ENCODE results near the gene VGLL4. TPM values are rescaled to one million over a fixed set of nuclear protein-coding genes. Genes with fewer than 3 reads are reported as not detected.

The VGLL4 gene
- total RNA-seq, 1 experiment from 2014 or later, result 41.2 TPM

DNA sequence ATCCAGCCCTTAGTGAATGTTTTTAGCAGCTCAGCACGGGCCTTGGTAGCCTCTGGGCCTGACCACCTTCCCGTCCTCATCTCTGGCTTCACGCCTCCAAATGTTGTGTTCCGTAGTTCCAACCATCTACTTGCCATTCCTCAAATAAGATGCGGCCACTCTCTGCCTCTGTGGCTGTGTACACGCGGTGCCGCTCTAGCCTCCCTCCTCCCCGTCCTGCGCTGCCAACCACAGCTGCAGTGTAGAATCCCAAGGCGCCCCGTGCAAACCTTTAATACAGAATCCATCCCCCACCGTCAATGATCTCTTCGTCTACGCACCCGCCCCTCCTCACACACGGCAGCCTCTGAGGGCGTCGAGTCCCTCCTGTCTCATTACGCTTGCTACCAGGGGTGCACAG is 77.2 kb downstream of the VGLL4 start:
- no peaks in the 10 kb centered on the region for H3K27me3 ChIP-seq (replicated peaks; ENCODE audit: insufficient read depth, low read depth, low read length, poor library complexity)
- no peaks in the 10 kb centered on the region for H3K9me3 ChIP-seq (ENCODE audit: low read depth, low read length, poor library complexity, severe bottlenecking)
- POLR2A ChIA-PET (ENCODE audit: low non-redundant PET), result no interaction called here
- CTCF ChIA-PET, result no interaction called here
- DNase-seq (ENCODE audit: low spot score), result no peak
- no peaks in the 10 kb centered on the region for H3K4me1 ChIP-seq (ENCODE audit: insufficient read depth, low read length, poor library complexity, severe bottlenecking)
- peaks cover 6% of the 10 kb centered on the region for H3K36me3 ChIP-seq (ENCODE audit: insufficient read depth, low read length, poor library complexity, severe bottlenecking)
- intact Hi-C loops (cut with micrococcal nuclease; ENCODE audit: unreplicated experiment), result no loop called here
- H3K4me3 ChIP-seq (ENCODE audit: low read depth, low read length, poor library complexity, severe bottlenecking), result no peak overlapping the region
- BruUV-seq (replicated peaks), result no TSS peak
- no peak overlapping the region for H3K27ac ChIP-seq (ENCODE audit: low read depth, low read length, poor library complexity, severe bottlenecking)
- no peak for TF ChIP-seq EZH2 (IDR thresholded peaks at IDR 0.05; ENCODE audit: borderline replicate concordance, low read depth, low read length, poor library complexity, severe bottlenecking)
- TF ChIP-seq, protein P1, sequence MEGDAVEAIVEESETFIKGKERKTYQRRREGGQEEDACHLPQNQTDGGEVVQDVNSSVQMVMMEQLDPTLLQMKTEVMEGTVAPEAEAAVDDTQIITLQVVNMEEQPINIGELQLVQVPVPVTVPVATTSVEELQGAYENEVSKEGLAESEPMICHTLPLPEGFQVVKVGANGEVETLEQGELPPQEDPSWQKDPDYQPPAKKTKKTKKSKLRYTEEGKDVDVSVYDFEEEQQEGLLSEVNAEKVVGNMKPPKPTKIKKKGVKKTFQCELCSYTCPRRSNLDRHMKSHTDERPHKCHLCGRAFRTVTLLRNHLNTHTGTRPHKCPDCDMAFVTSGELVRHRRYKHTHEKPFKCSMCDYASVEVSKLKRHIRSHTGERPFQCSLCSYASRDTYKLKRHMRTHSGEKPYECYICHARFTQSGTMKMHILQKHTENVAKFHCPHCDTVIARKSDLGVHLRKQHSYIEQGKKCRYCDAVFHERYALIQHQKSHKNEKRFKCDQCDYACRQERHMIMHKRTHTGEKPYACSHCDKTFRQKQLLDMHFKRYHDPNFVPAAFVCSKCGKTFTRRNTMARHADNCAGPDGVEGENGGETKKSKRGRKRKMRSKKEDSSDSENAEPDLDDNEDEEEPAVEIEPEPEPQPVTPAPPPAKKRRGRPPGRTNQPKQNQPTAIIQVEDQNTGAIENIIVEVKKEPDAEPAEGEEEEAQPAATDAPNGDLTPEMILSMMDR (conservative IDR thresholded peaks at IDR 0.05; ENCODE audit: low read depth, low read length), result no peak

DNA sequence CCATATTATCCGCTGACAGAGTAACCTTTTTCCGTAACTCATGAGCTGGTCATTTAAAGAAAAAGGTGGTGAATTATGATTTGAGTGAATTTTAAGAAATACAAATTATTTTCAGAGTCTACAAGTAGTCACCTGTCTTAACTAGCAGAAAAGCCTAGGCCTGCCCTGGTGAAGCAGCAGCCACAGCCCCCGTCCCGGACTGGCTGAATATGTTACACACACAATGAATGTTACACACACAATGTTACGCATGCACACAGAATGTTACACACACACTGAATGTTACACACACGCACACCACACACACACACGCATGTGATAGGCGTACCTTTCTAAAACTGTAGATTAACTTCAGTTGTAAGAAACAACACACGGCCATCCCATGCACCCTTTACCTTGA is 77.8 kb downstream of the VGLL4 start:
- H3K27ac ChIP-seq (ENCODE audit: low read depth, low read length, poor library complexity, severe bottlenecking), result no peak overlapping the region
- no peak for TF ChIP-seq EZH2 (IDR thresholded peaks at IDR 0.05; ENCODE audit: borderline replicate concordance, low read depth, low read length, poor library complexity, severe bottlenecking)
- TF ChIP-seq, protein P1 (conservative IDR thresholded peaks at IDR 0.05; ENCODE audit: low read depth, low read length), result no peak
- DNase-seq (ENCODE audit: low spot score), result no peak
- no peaks in the 10 kb centered on the region for H3K4me1 ChIP-seq (ENCODE audit: insufficient read depth, low read length, poor library complexity, severe bottlenecking)
- no peaks in the 10 kb centered on the region for H3K27me3 ChIP-seq (replicated peaks; ENCODE audit: insufficient read depth, low read depth, low read length, poor library complexity)
- ChIA-PET CTCF (no interaction called here), POLR2A (ENCODE audit: low non-redundant PET) (no interaction called here)
- no peaks in the 10 kb centered on the region for H3K9me3 ChIP-seq (ENCODE audit: low read depth, low read length, poor library complexity, severe bottlenecking)
- no TSS peak for BruUV-seq (replicated peaks)
- intact Hi-C loops (cut with micrococcal nuclease; ENCODE audit: unreplicated experiment), result no loop called here
- H3K4me3 ChIP-seq (ENCODE audit: low read depth, low read length, poor library complexity, severe bottlenecking), result no peak overlapping the region
- peaks cover 6% of the 10 kb centered on the region for H3K36me3 ChIP-seq (ENCODE audit: insufficient read depth, low read length, poor library complexity, severe bottlenecking)

DNA sequence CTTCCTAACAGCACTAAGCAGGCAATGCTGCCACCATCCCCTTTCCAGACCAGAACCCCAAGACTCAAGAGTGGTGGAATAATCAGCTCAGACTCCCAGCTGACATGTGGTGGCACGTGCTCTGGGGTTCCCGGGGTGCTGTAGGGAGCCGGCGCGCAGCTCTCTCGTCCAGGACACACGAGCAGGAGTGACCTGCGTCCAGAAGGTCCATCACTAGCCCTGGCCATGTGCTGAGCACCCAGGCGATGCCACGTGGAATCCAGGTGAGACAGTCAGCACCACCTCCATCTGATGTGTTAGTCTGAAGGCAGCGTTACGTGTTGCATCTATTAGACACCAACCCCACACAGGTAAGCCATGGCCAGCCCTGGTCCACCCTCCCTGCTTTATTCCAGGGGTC is 78.2 kb downstream of the VGLL4 start:
- no peak for DNase-seq (ENCODE audit: low spot score)
- Histone ChIP-seq H3K27me3 (replicated peaks; ENCODE audit: insufficient read depth, low read depth, low read length, poor library complexity) (no peaks in the 10 kb centered on the region), H3K27ac (ENCODE audit: low read depth, low read length, poor library complexity, severe bottlenecking) (no peak overlapping the region), H3K4me3 (ENCODE audit: low read depth, low read length, poor library complexity, severe bottlenecking) (no peak overlapping the region), H3K36me3 (ENCODE audit: insufficient read depth, low read length, poor library complexity, severe bottlenecking) (peaks cover 6% of the 10 kb centered on the region), H3K9me3 (ENCODE audit: low read depth, low read length, poor library complexity, severe bottlenecking) (no peaks in the 10 kb centered on the region), H3K4me1 (ENCODE audit: insufficient read depth, low read length, poor library complexity, severe bottlenecking) (no peaks in the 10 kb centered on the region)
- CTCF ChIA-PET, result no interaction called here
- POLR2A ChIA-PET (ENCODE audit: low non-redundant PET), result no interaction called here
- intact Hi-C loops (cut with micrococcal nuclease; ENCODE audit: unreplicated experiment), result no loop called here
- TF ChIP-seq EZH2 (IDR thresholded peaks at IDR 0.05; ENCODE audit: borderline replicate concordance, low read depth, low read length, poor library complexity, severe bottlenecking), result no peak
- TF ChIP-seq, protein P1 (conservative IDR thresholded peaks at IDR 0.05; ENCODE audit: low read depth, low read length), result no peak
- no TSS peak for BruUV-seq (replicated peaks)
